ENCODE measurements around the gene LRRC7. TPM values are rescaled to one million over a fixed set of nuclear protein-coding genes. Genes with fewer than 3 reads are reported as not detected.

LRRC7 gene
- total and polyA plus RNA-seq, 2 experiments from 2014 or later: 1.2 TPM; not detected in 1

DNA sequence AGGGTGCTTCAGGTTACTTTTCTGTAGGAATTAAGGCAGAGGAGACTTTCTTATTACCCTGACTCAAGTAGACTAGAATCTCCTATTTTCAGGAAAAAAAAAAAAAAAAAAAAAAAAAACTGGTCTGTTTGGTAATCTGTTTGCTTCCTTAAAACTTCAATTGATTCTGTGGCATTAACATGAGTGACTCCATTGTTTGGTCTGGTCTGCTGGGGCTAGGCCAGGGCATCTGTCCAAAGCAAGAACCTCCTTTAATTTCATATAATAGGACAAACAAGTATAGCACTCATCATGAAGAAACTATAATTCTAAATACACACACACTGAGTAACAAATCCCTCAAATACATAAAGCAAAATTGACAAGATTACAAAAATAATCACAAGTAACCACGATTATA is 32.9 kb upstream of the LRRC7 start:
- no peak overlapping the region for H3K4me2 ChIP-seq
- no peaks in the 10 kb centered on the region for H3K27me3 Mint-ChIP-seq (ENCODE audit: insufficient read depth, low read depth, poor library complexity)
- H3K4me1 Mint-ChIP-seq: peaks cover 6% of the 10 kb centered on the region; the same call in 1 of the 3 replicates
- H3K27ac Mint-ChIP-seq: no peak overlapping the region
- no peaks in the 10 kb centered on the region for H3F3A ChIP-seq (replicated peaks; ENCODE audit: low read depth)
- no peaks in the 10 kb centered on the region for H3K79me2 ChIP-seq (replicated peaks; ENCODE audit: insufficient read depth)
- H3K27me3 ChIP-seq (ENCODE audit: insufficient read depth): no peaks in the 10 kb centered on the region
- DNase-seq (ENCODE audit: low spot score) (no peak), ATAC-seq (no peak)
- H3K4me3 Mint-ChIP-seq: no peak overlapping the region
- no peaks in the 10 kb centered on the region for H3K9me3 Mint-ChIP-seq
- H3K4me1 ChIP-seq (ENCODE audit: insufficient read depth): peaks cover 11% of the 10 kb centered on the region; the same call in 1 of the 2 replicates
- no peak overlapping the region for H3K27ac ChIP-seq (ENCODE audit: low read depth)
- H3K9me2 ChIP-seq (ENCODE audit: insufficient read depth): no peaks in the 10 kb centered on the region
- no peak overlapping the region for H2AFZ ChIP-seq
- no peaks in the 10 kb centered on the region for H3K36me3 ChIP-seq (ENCODE audit: insufficient read depth)
- no peak overlapping the region for H3K4me3 ChIP-seq
- H3K36me3 Mint-ChIP-seq (ENCODE audit: low read depth): no peaks in the 10 kb centered on the region
- no peaks in the 10 kb centered on the region for H4K20me1 ChIP-seq (replicated peaks; ENCODE audit: insufficient read depth)
- no peak for TF ChIP-seq ZNF331 (CRISPR knock-in tag; IDR thresholded peaks at IDR 0.05; ENCODE audit: low read depth)
- TF ChIP-seq ZNF114 (CRISPR knock-in tag; IDR thresholded peaks at IDR 0.05): no peak
- no peak for TF ChIP-seq JUNB (IDR thresholded peaks at IDR 0.05; ENCODE audit: unreplicated experiment)
- no peak for TF ChIP-seq EZH2phosphoT487 (IDR thresholded peaks at IDR 0.05; ENCODE audit: unreplicated experiment)
- TF ChIP-seq POLR2AphosphoS5 (IDR thresholded peaks at IDR 0.05; ENCODE audit: low read depth): no peak
- no peak for TF ChIP-seq STAT1 (IDR thresholded peaks at IDR 0.05; ENCODE audit: unreplicated experiment)
- TF ChIP-seq, protein P1, sequence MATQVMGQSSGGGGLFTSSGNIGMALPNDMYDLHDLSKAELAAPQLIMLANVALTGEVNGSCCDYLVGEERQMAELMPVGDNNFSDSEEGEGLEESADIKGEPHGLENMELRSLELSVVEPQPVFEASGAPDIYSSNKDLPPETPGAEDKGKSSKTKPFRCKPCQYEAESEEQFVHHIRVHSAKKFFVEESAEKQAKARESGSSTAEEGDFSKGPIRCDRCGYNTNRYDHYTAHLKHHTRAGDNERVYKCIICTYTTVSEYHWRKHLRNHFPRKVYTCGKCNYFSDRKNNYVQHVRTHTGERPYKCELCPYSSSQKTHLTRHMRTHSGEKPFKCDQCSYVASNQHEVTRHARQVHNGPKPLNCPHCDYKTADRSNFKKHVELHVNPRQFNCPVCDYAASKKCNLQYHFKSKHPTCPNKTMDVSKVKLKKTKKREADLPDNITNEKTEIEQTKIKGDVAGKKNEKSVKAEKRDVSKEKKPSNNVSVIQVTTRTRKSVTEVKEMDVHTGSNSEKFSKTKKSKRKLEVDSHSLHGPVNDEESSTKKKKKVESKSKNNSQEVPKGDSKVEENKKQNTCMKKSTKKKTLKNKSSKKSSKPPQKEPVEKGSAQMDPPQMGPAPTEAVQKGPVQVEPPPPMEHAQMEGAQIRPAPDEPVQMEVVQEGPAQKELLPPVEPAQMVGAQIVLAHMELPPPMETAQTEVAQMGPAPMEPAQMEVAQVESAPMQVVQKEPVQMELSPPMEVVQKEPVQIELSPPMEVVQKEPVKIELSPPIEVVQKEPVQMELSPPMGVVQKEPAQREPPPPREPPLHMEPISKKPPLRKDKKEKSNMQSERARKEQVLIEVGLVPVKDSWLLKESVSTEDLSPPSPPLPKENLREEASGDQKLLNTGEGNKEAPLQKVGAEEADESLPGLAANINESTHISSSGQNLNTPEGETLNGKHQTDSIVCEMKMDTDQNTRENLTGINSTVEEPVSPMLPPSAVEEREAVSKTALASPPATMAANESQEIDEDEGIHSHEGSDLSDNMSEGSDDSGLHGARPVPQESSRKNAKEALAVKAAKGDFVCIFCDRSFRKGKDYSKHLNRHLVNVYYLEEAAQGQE (IDR thresholded peaks at IDR 0.05; ENCODE audit: unreplicated experiment): no peak
- no peak for TF ChIP-seq CTCF (conservative IDR thresholded peaks at IDR 0.05; ENCODE audit: low read depth in 2 of 2)
- TF ChIP-seq ZNF462 (CRISPR knock-in tag; IDR thresholded peaks at IDR 0.05): no peak
